WTC11 (cell line): Measurements from ENCODE around the gene HNRNPAB.

Experiments
- ATF2 ChIP-seq: sonication (generic); formaldehyde crosslinking; IDR thresholded peaks from 2 replicates; pipeline ENCODE4 v1.8.1; 2022; ENCODE audit warnings: low read depth, missing genetic modification reagents, borderline replicate concordance
- CBFB ChIP-seq: sonication (generic); formaldehyde crosslinking; IDR thresholded peaks from 2 replicates; pipeline ENCODE4 v1.8.1; 2022; ENCODE audit warnings: mild to moderate bottlenecking, low read depth, missing genetic modification reagents
- ESRRA ChIP-seq: sonication (generic); formaldehyde crosslinking; IDR thresholded peaks from 2 replicates; pipeline ENCODE4 v1.8.1; 2022; ENCODE audit warnings: mild to moderate bottlenecking, missing genetic modification reagents, borderline replicate concordance
- FOXJ3 ChIP-seq: sonication (generic); formaldehyde crosslinking; IDR thresholded peaks from 2 replicates; pipeline ENCODE4 v1.9.0; 2021; ENCODE audit warnings: missing genetic modification reagents, mild to moderate bottlenecking, borderline replicate concordance
- KAT7 ChIP-seq: sonication (generic); formaldehyde crosslinking; IDR thresholded peaks from 2 replicates; pipeline ENCODE4 v1.8.1; 2023; ENCODE audit warnings: missing genetic modification reagents, mild to moderate bottlenecking, borderline replicate concordance
- TCF7 ChIP-seq: sonication (generic); formaldehyde crosslinking; IDR thresholded peaks from 2 replicates; pipeline ENCODE4 v1.8.0; 2022; ENCODE audit warnings: mild to moderate bottlenecking, low read depth, missing genetic modification reagents, moderate library complexity
- ZNF138 ChIP-seq: sonication (generic); formaldehyde crosslinking; conservative IDR thresholded peaks from 2 replicates; pipeline ENCODE4 v1.8.1; 2022; ENCODE audit warnings: mild to moderate bottlenecking, moderate library complexity, missing genetic modification reagents
- TF ChIP-seq, protein P1 (sequence below): fragments of 200-600 bp; IDR thresholded peaks from 2 replicates; pipeline ENCODE4 v1.8.0; 2022; ENCODE audit warnings: antibody characterized with exemption
- TF ChIP-seq, protein P2 (sequence below): sonication (generic); formaldehyde crosslinking; IDR thresholded peaks from 2 replicates; pipeline ENCODE4 v1.8.1; 2023; ENCODE audit warnings: mild to moderate bottlenecking, moderate library complexity, missing genetic modification reagents
- TF ChIP-seq, protein P3 (sequence below): sonication (generic); formaldehyde crosslinking; IDR thresholded peaks from 2 replicates; pipeline ENCODE4 v1.8.0; 2022; ENCODE audit warnings: mild to moderate bottlenecking, missing genetic modification reagents

GRCh38 chr5:178203670-178204181 is 607 bp upstream of the HNRNPAB start:
- TF ChIP-seq, protein P1, sequence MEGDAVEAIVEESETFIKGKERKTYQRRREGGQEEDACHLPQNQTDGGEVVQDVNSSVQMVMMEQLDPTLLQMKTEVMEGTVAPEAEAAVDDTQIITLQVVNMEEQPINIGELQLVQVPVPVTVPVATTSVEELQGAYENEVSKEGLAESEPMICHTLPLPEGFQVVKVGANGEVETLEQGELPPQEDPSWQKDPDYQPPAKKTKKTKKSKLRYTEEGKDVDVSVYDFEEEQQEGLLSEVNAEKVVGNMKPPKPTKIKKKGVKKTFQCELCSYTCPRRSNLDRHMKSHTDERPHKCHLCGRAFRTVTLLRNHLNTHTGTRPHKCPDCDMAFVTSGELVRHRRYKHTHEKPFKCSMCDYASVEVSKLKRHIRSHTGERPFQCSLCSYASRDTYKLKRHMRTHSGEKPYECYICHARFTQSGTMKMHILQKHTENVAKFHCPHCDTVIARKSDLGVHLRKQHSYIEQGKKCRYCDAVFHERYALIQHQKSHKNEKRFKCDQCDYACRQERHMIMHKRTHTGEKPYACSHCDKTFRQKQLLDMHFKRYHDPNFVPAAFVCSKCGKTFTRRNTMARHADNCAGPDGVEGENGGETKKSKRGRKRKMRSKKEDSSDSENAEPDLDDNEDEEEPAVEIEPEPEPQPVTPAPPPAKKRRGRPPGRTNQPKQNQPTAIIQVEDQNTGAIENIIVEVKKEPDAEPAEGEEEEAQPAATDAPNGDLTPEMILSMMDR, result no peak
- no peak for TF ChIP-seq TCF7 (CRISPR knock-in tag)
- no peak for TF ChIP-seq FOXJ3
- no peak for TF ChIP-seq CBFB
- no peak for TF ChIP-seq KAT7 (CRISPR knock-in tag)
- TF ChIP-seq ATF2 (CRISPR knock-in tag), result no peak
- TF ChIP-seq ESRRA (CRISPR knock-in tag), result no peak
- no peak for TF ChIP-seq ZNF138
- TF ChIP-seq, protein P2, sequence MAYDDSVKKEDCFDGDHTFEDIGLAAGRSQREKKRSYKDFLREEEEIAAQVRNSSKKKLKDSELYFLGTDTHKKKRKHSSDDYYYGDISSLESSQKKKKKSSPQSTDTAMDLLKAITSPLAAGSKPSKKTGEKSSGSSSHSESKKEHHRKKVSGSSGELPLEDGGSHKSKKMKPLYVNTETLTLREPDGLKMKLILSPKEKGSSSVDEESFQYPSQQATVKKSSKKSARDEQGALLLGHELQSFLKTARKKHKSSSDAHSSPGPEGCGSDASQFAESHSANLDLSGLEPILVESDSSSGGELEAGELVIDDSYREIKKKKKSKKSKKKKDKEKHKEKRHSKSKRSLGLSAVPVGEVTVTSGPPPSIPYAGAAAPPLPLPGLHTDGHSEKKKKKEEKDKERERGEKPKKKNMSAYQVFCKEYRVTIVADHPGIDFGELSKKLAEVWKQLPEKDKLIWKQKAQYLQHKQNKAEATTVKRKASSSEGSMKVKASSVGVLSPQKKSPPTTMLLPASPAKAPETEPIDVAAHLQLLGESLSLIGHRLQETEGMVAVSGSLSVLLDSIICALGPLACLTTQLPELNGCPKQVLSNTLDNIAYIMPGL, result no peak
- TF ChIP-seq, protein P3, sequence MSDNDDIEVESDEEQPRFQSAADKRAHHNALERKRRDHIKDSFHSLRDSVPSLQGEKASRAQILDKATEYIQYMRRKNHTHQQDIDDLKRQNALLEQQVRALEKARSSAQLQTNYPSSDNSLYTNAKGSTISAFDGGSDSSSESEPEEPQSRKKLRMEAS, result no peak
